Esophagus squamous epithelium (tissue), 4 donors: ENCODE data around the gene TK2.

Experiments used
- CTCF ChIP-seq, 6 experiments: fragments of 450-650 bp in 4 of 6; fragments of 200-600 bp in 2 of 6; sonication (generic) in 2 of 6; IDR thresholded peaks; one replicate each; pipeline ENCODE4 v1.5.1; 2016 to 2019; ENCODE audit warnings: antibody characterized with exemption in 6 of 6, mild to moderate bottlenecking in 4 of 6, moderate library complexity in 4 of 6
- POLR2A ChIP-seq, 4 donors: fragments of 450-650 bp; IDR thresholded peaks; one replicate each; pipeline ENCODE4 v1.6.1; 2017; ENCODE audit warnings: antibody characterized with exemption in 4 of 4, mild to moderate bottlenecking in 4 of 4, moderate library complexity in 3 of 4

- TF ChIP-seq CTCF (IDR thresholded peaks at IDR 0.05) = no peak
- no peak for TF ChIP-seq POLR2A (IDR thresholded peaks at IDR 0.05)
These were observed 70.2 kb downstream of the TK2 start for GRCh38 chr16:66479661-66480264.
